Measurements from ENCODE around the gene MADCAM1.
"Not testable (repeated sequence)": the region's sequence is repeated elsewhere in the genome, so short reads cannot be mapped to it uniquely, and the experiment has no call there.

MADCAM1 gene

GRCh38 chr19:465056-465816, 31.1 kb upstream of the MADCAM1 start:
- no peak for DNase-seq

- DNase-seq, result no peak
Measured at GRCh38 chr19:467554-467953, 28.7 kb upstream of the MADCAM1 start.

GRCh38 chr19:468587-469256, 27.6 kb upstream of the MADCAM1 start:
- no peak for DNase-seq

GRCh38 chr19:469833-470232, 26.5 kb upstream of the MADCAM1 start:
- no peak for DNase-seq

- no peak for DNase-seq
Measured at GRCh38 chr19:470701-471100, 25.6 kb upstream of the MADCAM1 start.

- DNase-seq, result no peak
Measured at GRCh38 chr19:472005-472858, 24.1 kb upstream of the MADCAM1 start.

- DNase-seq, result no peak
Measured at GRCh38 chr19:474126-475078, 21.9 kb upstream of the MADCAM1 start.

GRCh38 chr19:475360-475759, 20.9 kb upstream of the MADCAM1 start:
- no peak for DNase-seq

- DNase-seq, result no peak
Measured at GRCh38 chr19:478236-478903, 17.9 kb upstream of the MADCAM1 start.

GRCh38 chr19:478976-479375, 17.3 kb upstream of the MADCAM1 start:
- DNase-seq, result no peak

GRCh38 chr19:480016-480855, 16.1 kb upstream of the MADCAM1 start:
- no peak for DNase-seq

GRCh38 chr19:481100-481499, 15.2 kb upstream of the MADCAM1 start:
- DNase-seq, result not testable (repeated sequence)

- no peak for DNase-seq
Measured at GRCh38 chr19:482186-483041, 13.9 kb upstream of the MADCAM1 start.

- no peak for DNase-seq
Measured at GRCh38 chr19:483332-484072, 12.8 kb upstream of the MADCAM1 start.

GRCh38 chr19:484494-484893, 11.8 kb upstream of the MADCAM1 start:
- no peak for DNase-seq

GRCh38 chr19:485077-485476, 11.2 kb upstream of the MADCAM1 start:
- no peak for DNase-seq

GRCh38 chr19:485583-486236, 10.6 kb upstream of the MADCAM1 start:
- DNase-seq, result no peak
